Calu3 (cell line): ENCODE measurements around the gene NPR2. TPM values are rescaled to one million over a fixed set of nuclear protein-coding genes. Genes with fewer than 3 reads are reported as not detected.

Source experiments
- BruUV-seq: library from RNA; stranded (reverse); fragments of 400-500 nt; replicated peaks from 2 replicates; lab custom pipeline; 2021; lab: Mats Ljungman, UMichigan
- CTCF ChIA-PET: fragments of 300-600 bp; sonication (Branson Sonifier 250); formaldehyde crosslinking; loops from one replicate; lab custom pipeline; 2022; ENCODE audit warnings: antibody characterized with exemption; lab: Charles Lee
- DNase-seq: peaks from one replicate; pipeline ENCODE4 v3.0.0; 2022
- H3K27ac Mint-ChIP-seq: one replicate; pipeline ENCODE4 v1.8.0; 2022; ENCODE audit warnings: mixed read lengths; ENCODE audit not compliant: unreplicated experiment
- H3K27me3 Mint-ChIP-seq: one replicate; pipeline ENCODE4 v1.8.0; 2022; ENCODE audit warnings: mixed read lengths; ENCODE audit not compliant: unreplicated experiment
- H3K36me3 Mint-ChIP-seq: one replicate; pipeline ENCODE4 v1.8.0; 2022; ENCODE audit warnings: mild to moderate bottlenecking, moderate library complexity, mixed read lengths; ENCODE audit not compliant: insufficient read depth, unreplicated experiment
- H3K4me1 Mint-ChIP-seq: one replicate; pipeline ENCODE4 v1.8.0; 2022; ENCODE audit warnings: mild to moderate bottlenecking, low read depth, mixed read lengths; ENCODE audit not compliant: unreplicated experiment
- H3K4me3 Mint-ChIP-seq: one replicate; pipeline ENCODE4 v1.8.0; 2022; ENCODE audit warnings: mild to moderate bottlenecking, low read depth, moderate library complexity, mixed read lengths; ENCODE audit not compliant: unreplicated experiment
- H3K9me3 Mint-ChIP-seq: one replicate; pipeline ENCODE4 v1.8.0; 2022; ENCODE audit warnings: low read depth, mixed read lengths; ENCODE audit not compliant: unreplicated experiment
- CTCF ChIP-seq: fragments of 200-600 bp; IDR thresholded peaks from one replicate; pipeline ENCODE4 v1.8.0; 2022; ENCODE audit warnings: antibody characterized with exemption; ENCODE audit not compliant: unreplicated experiment
- intact Hi-C: fragments of 100-400 bp; cut with micrococcal nuclease; formaldehyde crosslinking; loops from one replicate; pipeline ENCODE4 v1.10.0; 2022; ENCODE audit not compliant: unreplicated experiment
- total RNA-seq: library from RNA; stranded (reverse); gene quantifications from 2 replicates; pipeline ENCODE4 v1.2.3, GENCODE V29; 2022

Gene NPR2
- total RNA-seq, 1 experiment from 2014 or later, result 19.2 TPM

- Mint-ChIP-seq H3K4me1 (peaks cover 8% of the 10 kb centered on the region), H3K27ac (no peak overlapping the region), H3K36me3 (peaks cover 29% of the 10 kb centered on the region), H3K27me3 (peaks cover 19% of the 10 kb centered on the region), H3K9me3 (no peaks in the 10 kb centered on the region), H3K4me3 (peak overlapping the region; percentile 75)
- intact Hi-C loops, result loop anchor here (2.0 to 10.0 kb wide), 2 partner anchors 15 to 79 kb away; partner anchors contain the start of genes CREB3, FAM221B, TLN1 and TMEM8B
- peak; percentile 24 for DNase-seq
- CTCF ChIA-PET, result interaction anchor here (0.6 to 1.7 kb wide), 5 partner anchors 16 to 119 kb away, joined by 3 to 5 read pairs (median 3); partner anchors contain the start of genes GBA2, RGP1 and TMEM8B
- peak; percentile 40 for TF ChIP-seq CTCF
- TSS peak; percentile 82 for BruUV-seq
Measured at GRCh38 chr9:35813434-35814105, 22.2 kb downstream of the NPR2 start.

- H3K27ac Mint-ChIP-seq, result peak overlapping the region; percentile 67
- peak; percentile 23 for TF ChIP-seq CTCF
Measured at GRCh38 chr9:35814106-35814840, 22.9 kb downstream of the NPR2 start.

GRCh38 chr9:35814841-35815543, 23.6 kb downstream of the NPR2 start, which contains the start of gene HINT2:
Gene HINT2 (minus strand): TSS chr9:35815042. CDS start chr9:35814979, 63 bp downstream.
- no TSS peak for BruUV-seq
- intact Hi-C loops, result loop anchor here (2.0 to 10.0 kb wide), 2 partner anchors 14 to 80 kb away; partner anchors contain the start of genes CREB3, FAM221B, TLN1 and TMEM8B

More at GRCh38 chr9:35814106-35814840, 22.9 kb downstream of the NPR2 start:
- intact Hi-C loops, result loop anchor here (2.0 to 10.0 kb wide), 2 partner anchors 15 to 79 kb away; partner anchors contain the start of genes CREB3, FAM221B, TLN1 and TMEM8B
- CTCF ChIA-PET, result interaction anchor here (0.6 to 1.7 kb wide), 8 partner anchors 12 to 774 kb away, joined by 3 to 5 read pairs (median 3); partner anchors contain the start of genes CCDC107, GBA2, RGP1 and RMRP
- peaks cover 21% of the 10 kb centered on the region for H3K27me3 Mint-ChIP-seq
- BruUV-seq, result no TSS peak
- H3K4me3 Mint-ChIP-seq, result peak overlapping the region; percentile 75
- H3K4me1 Mint-ChIP-seq, result peaks cover 8% of the 10 kb centered on the region
- no peaks in the 10 kb centered on the region for H3K9me3 Mint-ChIP-seq
- H3K36me3 Mint-ChIP-seq, result peaks cover 29% of the 10 kb centered on the region
- peak; percentile 63 for DNase-seq

More at GRCh38 chr9:35814841-35815543, 23.6 kb downstream of the NPR2 start, which contains the start of gene HINT2:
- TF ChIP-seq CTCF, result no peak
- H3K4me3 Mint-ChIP-seq, result peak within 1 kb of the TSS; percentile 75
- H3K27ac Mint-ChIP-seq, result peak within 1 kb of the TSS; percentile 67
- H3K36me3 Mint-ChIP-seq, result peaks cover 29% of the 10 kb centered on the region
- H3K9me3 Mint-ChIP-seq, result no peaks in the 10 kb centered on the region
- CTCF ChIA-PET, result interaction anchor here (0.6 to 1.7 kb wide), 6 partner anchors 11 to 773 kb away, joined by 3 to 5 read pairs (median 4); partner anchors contain the start of genes CCDC107, GBA2, RGP1 and RMRP
- peaks cover 8% of the 10 kb centered on the region for H3K4me1 Mint-ChIP-seq
- H3K27me3 Mint-ChIP-seq, result peaks cover 21% of the 10 kb centered on the region
- peak; percentile 95 for DNase-seq
